Activated naive CD4-positive, alpha-beta T cell treated with anti-CD3 and anti-CD28 coated beads, Interleukin-2, amount 50 U/mL, for 72 hours (primary cell): ENCODE measurements around the gene SLC25A14. TPM values are rescaled to one million over a fixed set of nuclear protein-coding genes. Genes with fewer than 3 reads are reported as not detected.
"Not testable (repeated sequence)": the region's sequence is repeated elsewhere in the genome, so short reads cannot be mapped to it uniquely, and the experiment has no call there.

Experiments
- ATAC-seq, 2 donors: fragments of 150-1000 bp; cut with Tn5 transposase; 2 replicates each; pipeline ENCODE4 v1.10.0; 2021; ENCODE audit warnings: mild to moderate bottlenecking in 2 of 2, moderate library complexity in 2 of 2
- DNase-seq, 2 donors: peaks; one replicate each; pipeline ENCODE4 v3.0.0; 2021 to 2022; ENCODE audit warnings: low spot score in 2 of 2
- H3K27ac Mint-ChIP-seq, 2 donors: one replicate each; pipeline ENCODE4 v1.8.0; 2022; ENCODE audit warnings: mild to moderate bottlenecking in 2 of 2, mixed read lengths in 2 of 2
- H3K36me3 Mint-ChIP-seq, 2 donors: one replicate each; pipeline ENCODE4 v1.8.0; 2022; ENCODE audit warnings: mixed read lengths in 2 of 2
- H3K9me3 Mint-ChIP-seq, 2 donors: one replicate each; pipeline ENCODE4 v1.8.0; 2022; ENCODE audit warnings: mixed read lengths in 2 of 2
- total RNA-seq, 2 donors: library from RNA; stranded (reverse); gene quantifications; one replicate each; pipeline ENCODE4 v1.2.3, GENCODE V29; 2022

Gene SLC25A14, protein sequence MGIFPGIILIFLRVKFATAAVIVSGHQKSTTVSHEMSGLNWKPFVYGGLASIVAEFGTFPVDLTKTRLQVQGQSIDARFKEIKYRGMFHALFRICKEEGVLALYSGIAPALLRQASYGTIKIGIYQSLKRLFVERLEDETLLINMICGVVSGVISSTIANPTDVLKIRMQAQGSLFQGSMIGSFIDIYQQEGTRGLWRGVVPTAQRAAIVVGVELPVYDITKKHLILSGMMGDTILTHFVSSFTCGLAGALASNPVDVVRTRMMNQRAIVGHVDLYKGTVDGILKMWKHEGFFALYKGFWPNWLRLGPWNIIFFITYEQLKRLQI
- total RNA-seq, result 10 to 100 TPM; 13.3 to 15.5 TPM

- Mint-ChIP-seq H3K36me3 (no peaks in the 10 kb centered on the region), H3K9me3 (no peaks in the 10 kb centered on the region), H3K27ac (peak within 1 kb of the TSS; percentile 96 to 98)
- DNase-seq, result peak; percentile 57 to 74
- peak; percentile 91 to 93 for ATAC-seq
These were observed at the start of gene SLC25A14 for GRCh38 chrX:130339408-130340222. Gene SLC25A14, plus strand, starts transcription at chrX:130339919. Its CDS starts 360 bp downstream, at chrX:130340279.

GRCh38 chrX:130295519-130296296, 44.0 kb upstream of the SLC25A14 start:
- Mint-ChIP-seq H3K36me3 (no peaks in the 10 kb centered on the region), H3K27ac (no peak overlapping the region), H3K9me3 (no peaks in the 10 kb centered on the region)
- DNase-seq (no peak), ATAC-seq (no peak)

DNA sequence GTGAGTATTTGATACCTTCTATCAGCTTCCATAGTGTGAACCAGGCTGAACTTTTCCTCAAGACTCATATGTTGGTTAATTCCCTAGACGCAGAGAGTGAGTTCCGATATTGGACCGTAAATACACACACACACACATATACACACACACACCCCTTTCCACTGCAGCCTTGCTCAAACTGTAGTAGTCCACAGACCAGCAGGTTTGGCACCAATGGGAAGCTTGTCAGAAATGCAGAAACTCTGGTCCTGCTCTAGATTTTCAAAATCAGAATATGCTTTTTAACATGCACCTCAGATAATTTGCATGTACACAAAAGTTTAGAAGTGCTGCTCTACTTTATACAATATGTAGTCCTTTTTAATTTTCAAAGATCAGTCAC, 43.4 kb upstream of the SLC25A14 start:
- Mint-ChIP-seq H3K27ac (no peak overlapping the region), H3K9me3 (no peaks in the 10 kb centered on the region), H3K36me3 (no peaks in the 10 kb centered on the region)
- DNase-seq (no peak), ATAC-seq (no peak)

DNA sequence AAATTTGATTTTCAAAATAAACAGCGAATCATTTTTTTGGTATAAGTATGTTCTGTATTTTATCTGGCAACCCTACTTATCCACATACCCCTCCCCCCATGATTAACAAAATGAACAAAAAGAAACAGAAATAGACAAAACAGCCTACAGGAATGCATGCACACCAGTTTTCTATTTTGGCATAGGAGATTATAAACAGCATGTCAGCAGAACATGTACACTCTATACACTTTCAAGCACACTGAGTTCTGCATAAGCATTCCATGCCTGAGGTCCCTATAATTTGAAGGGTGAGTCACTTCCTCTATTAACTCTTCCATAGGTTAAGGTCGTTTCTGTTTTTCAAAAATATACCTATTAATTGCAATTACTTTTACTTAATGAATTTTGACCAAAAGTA, 43.0 kb upstream of the SLC25A14 start:
- ATAC-seq, result no peak
- no peak for DNase-seq
- Mint-ChIP-seq H3K9me3 (no peaks in the 10 kb centered on the region), H3K27ac (no peak overlapping the region), H3K36me3 (no peaks in the 10 kb centered on the region)

DNA sequence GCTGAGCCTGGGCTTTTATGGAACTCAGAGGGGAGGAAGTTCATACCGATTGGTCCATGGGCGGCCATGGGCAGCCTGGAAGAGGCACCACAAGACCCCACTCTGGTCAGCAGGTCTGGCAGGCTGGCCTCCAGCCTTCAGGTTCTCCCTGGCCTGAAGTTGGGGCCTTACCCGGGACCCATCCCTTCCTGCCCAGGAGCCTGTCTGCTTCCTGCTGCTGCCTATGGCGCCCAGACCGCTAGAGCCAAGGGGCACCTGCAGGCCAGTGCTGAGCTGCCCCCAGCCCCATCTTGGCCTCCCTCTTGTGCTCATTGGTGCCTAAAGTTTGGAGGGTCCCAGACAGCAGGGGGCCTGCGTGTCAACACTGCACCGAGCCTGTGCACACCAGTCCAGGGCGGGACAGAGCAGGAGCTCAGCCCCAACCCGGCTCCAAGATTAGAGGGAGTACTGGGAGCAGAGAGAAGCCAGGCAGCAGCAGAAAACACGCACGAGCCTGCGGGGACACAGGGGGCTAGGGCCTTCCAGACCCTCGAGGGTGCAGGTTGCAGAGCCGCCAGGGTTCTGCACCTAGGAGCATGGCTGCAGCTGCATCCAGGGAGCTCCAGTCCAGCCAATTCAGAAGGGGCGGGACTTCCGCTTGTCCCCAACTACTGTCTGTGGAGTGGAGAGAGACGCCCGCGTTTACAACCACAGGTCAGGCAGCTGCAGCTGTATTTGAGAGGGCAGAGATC, 40.3 kb upstream of the SLC25A14 start:
- Mint-ChIP-seq H3K36me3 (no peaks in the 10 kb centered on the region), H3K9me3 (no peaks in the 10 kb centered on the region), H3K27ac (no peak overlapping the region)
- no peak for DNase-seq
- ATAC-seq, result no peak

GRCh38 chrX:130300010-130300282, 39.8 kb upstream of the SLC25A14 start:
- no peak overlapping the region for H3K27ac Mint-ChIP-seq
- ATAC-seq, result no peak
- H3K9me3 Mint-ChIP-seq, result no peaks in the 10 kb centered on the region

GRCh38 chrX:130301405-130301804, 38.3 kb upstream of the SLC25A14 start:
- Mint-ChIP-seq H3K27ac (no peak overlapping the region), H3K9me3 (no peaks in the 10 kb centered on the region), H3K36me3 (no peaks in the 10 kb centered on the region)
- ATAC-seq (no peak), DNase-seq (no peak)

More at GRCh38 chrX:130300010-130300282, 39.8 kb upstream of the SLC25A14 start:
- DNase-seq, result no peak
- H3K36me3 Mint-ChIP-seq, result no peaks in the 10 kb centered on the region

- Mint-ChIP-seq H3K36me3 (no peaks in the 10 kb centered on the region), H3K27ac (no peak overlapping the region), H3K9me3 (no peaks in the 10 kb centered on the region)
- DNase-seq (no peak), ATAC-seq (no peak)
These were observed 37.7 kb upstream of the SLC25A14 start for GRCh38 chrX:130301977-130302376.

DNA sequence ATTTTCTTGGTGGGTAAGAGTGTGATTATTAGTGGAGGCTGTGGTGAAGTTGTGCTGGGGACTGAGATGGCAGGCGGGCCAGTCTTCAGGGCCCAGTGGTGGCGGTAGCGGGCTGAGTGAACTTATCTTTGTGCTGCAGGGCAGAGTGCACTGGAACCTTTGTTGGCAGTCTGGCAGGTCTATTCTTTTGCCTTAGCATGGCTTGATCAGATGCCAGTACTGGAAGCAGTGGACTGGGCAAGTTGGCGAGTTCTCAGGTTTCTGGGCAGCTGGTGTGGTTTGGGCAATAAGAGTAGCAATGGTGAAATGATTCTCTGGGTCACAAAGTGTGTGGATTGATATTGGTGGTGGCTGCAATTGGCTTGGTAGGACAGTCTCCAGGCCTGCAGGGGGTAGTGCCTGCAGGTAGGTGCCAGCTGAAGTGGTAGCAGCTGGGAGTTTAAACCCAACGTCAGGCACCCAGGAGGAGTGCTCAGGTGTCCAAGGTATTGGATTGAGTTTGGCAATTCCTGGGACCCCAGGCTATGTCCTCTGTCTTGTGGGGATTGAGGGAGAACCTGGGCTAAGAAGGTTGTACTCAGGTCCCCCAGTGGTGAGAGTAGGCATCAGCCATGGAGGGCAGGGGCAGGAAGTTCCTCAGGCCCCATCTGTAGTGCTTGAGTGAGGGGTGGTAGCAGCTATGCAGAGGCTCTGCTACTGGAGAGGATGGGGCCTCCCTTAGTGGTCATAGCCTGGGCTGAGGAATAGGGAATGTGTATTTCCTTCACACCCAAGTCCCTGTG, 34.9 kb upstream of the SLC25A14 start:
- DNase-seq (no peak), ATAC-seq (no peak)
- Mint-ChIP-seq H3K9me3 (no peaks in the 10 kb centered on the region), H3K27ac (no peak overlapping the region), H3K36me3 (no peaks in the 10 kb centered on the region)

GRCh38 chrX:130319886-130320285, 19.8 kb upstream of the SLC25A14 start:
- not testable (repeated sequence) for H3K36me3 Mint-ChIP-seq, H3K9me3 Mint-ChIP-seq, H3K27ac Mint-ChIP-seq, ATAC-seq, DNase-seq

DNA sequence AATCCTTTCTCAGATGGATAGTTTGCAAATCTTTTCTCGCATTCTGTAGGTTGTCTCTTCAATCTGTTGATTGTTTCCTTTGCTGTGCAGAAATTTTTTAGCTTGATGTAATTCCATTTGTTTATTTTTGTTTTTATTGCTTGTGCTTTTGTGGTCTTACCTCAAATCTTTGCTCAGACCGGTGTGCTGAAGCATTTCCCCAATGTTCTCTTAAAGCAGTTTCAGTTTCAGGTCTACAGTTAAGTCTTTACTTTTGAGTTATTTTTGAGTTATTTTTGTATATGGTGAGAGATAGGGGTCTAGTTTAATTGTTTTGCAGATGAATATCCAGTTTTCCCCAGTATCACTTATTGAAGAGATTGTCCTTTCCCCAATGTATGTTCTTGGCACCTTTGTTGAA, 18.2 kb upstream of the SLC25A14 start:
- Mint-ChIP-seq H3K9me3 (peaks cover 0 to 5% of the 10 kb centered on the region in 2 donors), H3K27ac (no peak overlapping the region), H3K36me3 (peaks cover 4 to 7% of the 10 kb centered on the region in 2 donors)
- no peak for ATAC-seq
- no peak for DNase-seq

DNA sequence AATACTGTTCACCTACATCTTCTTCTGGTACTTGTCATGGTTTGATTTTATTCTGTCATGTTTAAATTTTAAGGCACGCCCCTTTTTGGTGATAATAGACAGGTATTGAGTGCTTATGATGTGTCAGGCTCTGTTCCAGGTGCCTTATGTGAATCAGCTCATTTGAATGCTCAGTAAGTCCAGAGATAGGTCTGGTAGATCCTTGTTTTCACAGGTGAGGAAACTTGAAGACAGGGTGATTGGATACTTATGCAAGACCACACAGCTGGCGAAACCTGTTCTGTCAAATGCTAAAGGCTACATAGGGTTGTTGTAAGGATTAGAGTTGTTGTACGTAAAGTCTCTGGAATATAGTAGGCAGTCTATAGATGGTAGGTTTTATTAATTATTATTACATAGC, 9.6 kb upstream of the SLC25A14 start:
- Mint-ChIP-seq H3K27ac (no peak overlapping the region), H3K9me3 (no peaks in the 10 kb centered on the region), H3K36me3 (no peaks in the 10 kb centered on the region)
- ATAC-seq (no peak), DNase-seq (no peak)

- Mint-ChIP-seq H3K9me3 (no peaks in the 10 kb centered on the region), H3K27ac (no peak overlapping the region), H3K36me3 (no peaks in the 10 kb centered on the region)
- peak in 1 of 2 donors; percentile 14 for DNase-seq
- ATAC-seq, result peak in 1 of 2 donors; percentile 49
These were observed 9.0 kb upstream of the SLC25A14 start for GRCh38 chrX:130330706-130331105.

- no peak for DNase-seq
- Mint-ChIP-seq H3K36me3 (no peaks in the 10 kb centered on the region), H3K9me3 (no peaks in the 10 kb centered on the region), H3K27ac (no peak overlapping the region)
- ATAC-seq, result no peak
These were observed 3.2 kb upstream of the SLC25A14 start for GRCh38 chrX:130336531-130336930.

- not testable (repeated sequence) for H3K9me3 Mint-ChIP-seq, H3K36me3 Mint-ChIP-seq, ATAC-seq, DNase-seq
- peak overlapping the region in 1 of 2 donors; percentile 96 for H3K27ac Mint-ChIP-seq
These were observed 850 bp upstream of the SLC25A14 start for GRCh38 chrX:130338869-130339268.

GRCh38 chrX:130340271-130340670, 552 bp downstream of the SLC25A14 start:
- H3K27ac Mint-ChIP-seq, result peak overlapping the region; percentile 88 to 96
- no peak for ATAC-seq
- no peaks in the 10 kb centered on the region for H3K36me3 Mint-ChIP-seq
- DNase-seq, result no peak
- H3K9me3 Mint-ChIP-seq, result no peaks in the 10 kb centered on the region
